Trophoblast cell (in vitro differentiated cells and primary cell): ENCODE results near the gene ELL.
A peak's percentile ranks its signal among the peaks of the same experiment; 100 is the strongest.

Experiments used
- DNase-seq, 2 donors: peaks; one replicate each; pipeline ENCODE4 v3.0.0-alpha.2; 2016
- H2AFZ ChIP-seq: 2 replicates; pipeline ENCODE4 v1.6.1; 2013; ENCODE audit warnings: low read length, moderate library complexity, mild to moderate bottlenecking; ENCODE audit not compliant: insufficient read depth, poor library complexity
- H2AK5ac ChIP-seq: 2 replicates; pipeline ENCODE4 v1.6.1; 2013; ENCODE audit warnings: mild to moderate bottlenecking, low read length
- H2BK120ac ChIP-seq: 2 replicates; pipeline ENCODE4 v1.6.1; 2013; ENCODE audit warnings: low read length, mild to moderate bottlenecking, moderate library complexity; ENCODE audit not compliant: insufficient read depth, poor library complexity
- H2BK12ac ChIP-seq: 2 replicates; pipeline ENCODE4 v1.6.1; 2013; ENCODE audit warnings: mild to moderate bottlenecking, low read length, moderate library complexity
- H2BK5ac ChIP-seq: 2 replicates; pipeline ENCODE4 v1.6.1; 2013; ENCODE audit warnings: low read length, low read depth, moderate library complexity, mild to moderate bottlenecking; ENCODE audit not compliant: poor library complexity
- H3K14ac ChIP-seq: 2 replicates; pipeline ENCODE4 v1.6.1; 2013; ENCODE audit warnings: mild to moderate bottlenecking, low read length
- H3K18ac ChIP-seq: 2 replicates; pipeline ENCODE4 v1.6.1; 2013; ENCODE audit warnings: mild to moderate bottlenecking, low read length
- H3K23ac ChIP-seq: 2 replicates; pipeline ENCODE4 v1.6.1; 2013; ENCODE audit warnings: low read length
- H3K27ac ChIP-seq: 2 replicates; pipeline ENCODE4 v1.5.1; 2013; ENCODE audit warnings: low read depth, mild to moderate bottlenecking, inconsistent platforms, low read length, moderate library complexity
- H3K27me3 ChIP-seq: 2 replicates; pipeline ENCODE4 v1.6.1; 2013; ENCODE audit warnings: inconsistent platforms, mild to moderate bottlenecking, low read length, moderate library complexity; ENCODE audit not compliant: insufficient read depth
- H3K36me3 ChIP-seq, 2 experiments: 1 replicate in 1 of 2; 2 replicates in 1 of 2; pipeline ENCODE4 v1.6.1; 2013; ENCODE audit warnings: low read length in 2 of 2, mild to moderate bottlenecking in 2 of 2, moderate library complexity in 1 of 2; ENCODE audit not compliant: insufficient read depth in 2 of 2, control insufficient read depth in 1 of 2
- H3K4ac ChIP-seq: 2 replicates; pipeline ENCODE4 v1.6.1; 2013; ENCODE audit warnings: low read depth, mild to moderate bottlenecking, low read length, moderate library complexity
- H3K4me1 ChIP-seq, 2 experiments: 1 replicate in 1 of 2; 2 replicates in 1 of 2; pipeline ENCODE4 v1.6.1; 2013; ENCODE audit warnings: low read length in 2 of 2, mild to moderate bottlenecking in 2 of 2, moderate library complexity in 1 of 2; ENCODE audit not compliant: insufficient read depth in 2 of 2, control insufficient read depth in 1 of 2
- H3K4me2 ChIP-seq: 2 replicates; pipeline ENCODE4 v1.6.1; 2013; ENCODE audit warnings: inconsistent platforms, mild to moderate bottlenecking, low read length, moderate library complexity
- H3K4me3 ChIP-seq: 2 replicates; pipeline ENCODE4 v1.5.1; 2013; ENCODE audit warnings: mild to moderate bottlenecking, low read depth, low read length, inconsistent platforms
- H3K79me1 ChIP-seq: one replicate; pipeline ENCODE4 v1.6.1; 2013; ENCODE audit warnings: low read length
- H3K79me2 ChIP-seq: 2 replicates; pipeline ENCODE4 v1.6.1; 2013; ENCODE audit warnings: low read length, mild to moderate bottlenecking; ENCODE audit not compliant: control insufficient read depth, insufficient read depth, poor library complexity
- H3K9ac ChIP-seq: 2 replicates; pipeline ENCODE4 v1.6.1; 2013; ENCODE audit warnings: mild to moderate bottlenecking, low read length
- H3K9me3 ChIP-seq: 2 replicates; pipeline ENCODE4 v1.6.1; 2013; ENCODE audit warnings: low read depth, mild to moderate bottlenecking, control low read depth, inconsistent platforms, low read length; ENCODE audit not compliant: insufficient read depth
- H4K12ac ChIP-seq: 2 replicates; pipeline ENCODE4 v1.6.1; 2013; ENCODE audit warnings: low read depth, mild to moderate bottlenecking, low read length, moderate library complexity
- H4K8ac ChIP-seq: 2 replicates; pipeline ENCODE4 v1.6.1; 2013; ENCODE audit warnings: low read depth, mild to moderate bottlenecking, low read length, moderate library complexity
- H4K91ac ChIP-seq: one replicate; pipeline ENCODE4 v1.6.1; 2013; ENCODE audit warnings: low read depth, mild to moderate bottlenecking, low read length, moderate library complexity
- WGBS: extraction: QIAGEN DNeasy Blood & Tissue Kit; methylation state at CpG from one replicate; pipeline ENCODE4 v1.1.7; 2013; ENCODE audit warnings: missing lambda C conversion rate; ENCODE audit not compliant: insufficient read length, insufficient coverage; ENCODE audit errors: extremely low coverage; 5-methylcytosine and 5-hydroxymethylcytosine counted together

The ELL gene

DNA sequence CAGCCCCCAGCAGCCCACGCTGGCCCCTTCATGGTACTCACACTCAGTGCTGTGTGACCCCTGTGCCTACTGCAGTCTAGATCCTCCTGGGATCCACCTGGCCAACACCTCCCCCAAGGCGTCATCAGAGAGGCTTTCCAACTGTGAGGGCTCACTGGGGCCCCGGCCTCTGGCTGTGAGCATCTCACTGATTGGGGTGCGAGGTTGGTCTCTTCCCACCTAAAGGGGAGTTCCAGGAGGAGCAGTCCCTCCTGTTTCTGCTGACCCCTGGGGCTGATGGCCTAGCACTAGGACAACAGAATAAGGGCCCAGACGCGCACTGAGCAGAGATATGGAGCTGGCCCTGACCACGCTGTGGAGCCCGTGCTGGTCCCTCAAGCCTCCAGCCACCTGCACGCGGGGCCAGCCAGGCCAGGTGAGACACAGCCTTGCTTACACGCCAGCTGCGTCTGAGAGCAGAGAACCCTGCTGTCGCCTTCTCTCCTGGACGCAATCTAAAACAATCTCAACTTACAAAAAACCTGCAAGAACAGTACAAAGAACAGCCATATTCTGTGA, 32.2 kb downstream of the ELL start:
- Histone ChIP-seq H3K4me1 (peaks cover 19 to 20% of the 10 kb centered on the region in 2 experiments), H3K79me1 (no peaks in the 10 kb centered on the region), H3K9ac (no peak overlapping the region), H3K9me3 (peaks cover 1% of the 10 kb centered on the region), H3K4ac (no peak overlapping the region), H3K27me3 (no peaks in the 10 kb centered on the region), H3K23ac (no peak overlapping the region), H4K91ac (no peak overlapping the region), H3K79me2 (peaks cover 7% of the 10 kb centered on the region), H2BK120ac (no peak overlapping the region), H3K4me3 (no peak overlapping the region), H2BK5ac (no peak overlapping the region), H3K18ac (no peak overlapping the region), H3K4me2 (no peak overlapping the region), H3K36me3 (no peaks in the 10 kb centered on the region), H2BK12ac (no peak overlapping the region), H2AFZ (no peak overlapping the region), H4K12ac (no peak overlapping the region), H2AK5ac (no peak overlapping the region), H3K27ac (no peak overlapping the region), H3K14ac (no peak overlapping the region), H4K8ac (no peak overlapping the region)
- no CpG with 5 or more reads among the region's 14 CpGs for whole genome bisulfite sequencing
- no peak for DNase-seq

- Histone ChIP-seq H2AFZ (no peak overlapping the region), H4K91ac (no peak overlapping the region), H3K9ac (no peak overlapping the region), H3K9me3 (peaks cover 1% of the 10 kb centered on the region), H3K14ac (no peak overlapping the region), H3K79me1 (no peaks in the 10 kb centered on the region), H2BK5ac (no peak overlapping the region), H3K4ac (no peak overlapping the region), H3K18ac (no peak overlapping the region), H2BK12ac (no peak overlapping the region), H4K8ac (no peak overlapping the region), H3K79me2 (peaks cover 7% of the 10 kb centered on the region), H3K4me1 (peaks cover 19 to 20% of the 10 kb centered on the region in 2 experiments), H3K27me3 (no peaks in the 10 kb centered on the region), H3K4me2 (no peak overlapping the region), H3K27ac (no peak overlapping the region), H2BK120ac (no peak overlapping the region), H4K12ac (no peak overlapping the region), H2AK5ac (no peak overlapping the region), H3K23ac (no peak overlapping the region), H3K4me3 (no peak overlapping the region), H3K36me3 (no peaks in the 10 kb centered on the region)
- peak; percentile 63 to 71 for DNase-seq
- WGBS = no CpG with 5 or more reads among the region's 22 CpGs
Observed at GRCh38 chr19:18488838-18489626, 32.8 kb downstream of the ELL start.

- H3K36me3 ChIP-seq = peaks cover 0 to 3% of the 10 kb centered on the region in 2 experiments
- peaks cover 15 to 16% of the 10 kb centered on the region in 2 experiments for H3K4me1 ChIP-seq
- H3K4me2 ChIP-seq = no peak overlapping the region
- no peak overlapping the region for H2BK12ac ChIP-seq
- H3K4me3 ChIP-seq = no peak overlapping the region
- H3K27me3 ChIP-seq = no peaks in the 10 kb centered on the region
- H2AFZ ChIP-seq = no peak overlapping the region
- no CpG with 5 or more reads among the region's 6 CpGs for WGBS
- H4K12ac ChIP-seq = no peak overlapping the region
- no peak overlapping the region for H2AK5ac ChIP-seq
- H3K4ac ChIP-seq = peak overlapping the region; percentile 9
- H3K18ac ChIP-seq = no peak overlapping the region
- H3K9me3 ChIP-seq = peaks cover 1% of the 10 kb centered on the region
- H2BK120ac ChIP-seq = no peak overlapping the region
- no peak overlapping the region for H2BK5ac ChIP-seq
- H3K27ac ChIP-seq = no peak overlapping the region
- H3K79me2 ChIP-seq = peaks cover 4% of the 10 kb centered on the region
- no peak overlapping the region for H3K23ac ChIP-seq
- no peak for DNase-seq
- H3K14ac ChIP-seq = no peak overlapping the region
- H3K79me1 ChIP-seq = no peaks in the 10 kb centered on the region
- H4K91ac ChIP-seq = no peak overlapping the region
- no peak overlapping the region for H4K8ac ChIP-seq
- H3K9ac ChIP-seq = no peak overlapping the region
Observed at GRCh38 chr19:18488403-18488723, 33.5 kb downstream of the ELL start.

- peaks cover 4% of the 10 kb centered on the region for H3K79me2 ChIP-seq
- peak overlapping the region; percentile 9 for H3K4ac ChIP-seq
- H3K4me3 ChIP-seq = no peak overlapping the region
- no peak overlapping the region for H3K9ac ChIP-seq
- H2BK12ac ChIP-seq = no peak overlapping the region
- H3K4me1 ChIP-seq = peaks cover 14% of the 10 kb centered on the region in 2 experiments
- H2AK5ac ChIP-seq = no peak overlapping the region
- H3K18ac ChIP-seq = no peak overlapping the region
- no peak overlapping the region for H3K27ac ChIP-seq
- no CpG with 5 or more reads among the region's 17 CpGs for WGBS
- H4K91ac ChIP-seq = no peak overlapping the region
- H3K27me3 ChIP-seq = no peaks in the 10 kb centered on the region
- no peaks in the 10 kb centered on the region for H3K79me1 ChIP-seq
- H3K4me2 ChIP-seq = no peak overlapping the region
- no peak overlapping the region for H2AFZ ChIP-seq
- H4K12ac ChIP-seq = no peak overlapping the region
- no peak overlapping the region for H3K23ac ChIP-seq
- H3K36me3 ChIP-seq = peaks cover 0 to 3% of the 10 kb centered on the region in 2 experiments
- peak; percentile 44 to 57 for DNase-seq
- peaks cover 1% of the 10 kb centered on the region for H3K9me3 ChIP-seq
- H2BK120ac ChIP-seq = no peak overlapping the region
- H2BK5ac ChIP-seq = no peak overlapping the region
- no peak overlapping the region for H4K8ac ChIP-seq
- H3K14ac ChIP-seq = no peak overlapping the region
Observed at GRCh38 chr19:18487576-18488402, 34.1 kb downstream of the ELL start.
